Measurements from ENCODE around the gene HOXA11. TPM values are rescaled to one million over a fixed set of nuclear protein-coding genes. Genes with fewer than 3 reads are reported as not detected.

Gene HOXA11
- total RNA-seq, 1 experiment from 2014 or later, result 5.9 TPM

DNA sequence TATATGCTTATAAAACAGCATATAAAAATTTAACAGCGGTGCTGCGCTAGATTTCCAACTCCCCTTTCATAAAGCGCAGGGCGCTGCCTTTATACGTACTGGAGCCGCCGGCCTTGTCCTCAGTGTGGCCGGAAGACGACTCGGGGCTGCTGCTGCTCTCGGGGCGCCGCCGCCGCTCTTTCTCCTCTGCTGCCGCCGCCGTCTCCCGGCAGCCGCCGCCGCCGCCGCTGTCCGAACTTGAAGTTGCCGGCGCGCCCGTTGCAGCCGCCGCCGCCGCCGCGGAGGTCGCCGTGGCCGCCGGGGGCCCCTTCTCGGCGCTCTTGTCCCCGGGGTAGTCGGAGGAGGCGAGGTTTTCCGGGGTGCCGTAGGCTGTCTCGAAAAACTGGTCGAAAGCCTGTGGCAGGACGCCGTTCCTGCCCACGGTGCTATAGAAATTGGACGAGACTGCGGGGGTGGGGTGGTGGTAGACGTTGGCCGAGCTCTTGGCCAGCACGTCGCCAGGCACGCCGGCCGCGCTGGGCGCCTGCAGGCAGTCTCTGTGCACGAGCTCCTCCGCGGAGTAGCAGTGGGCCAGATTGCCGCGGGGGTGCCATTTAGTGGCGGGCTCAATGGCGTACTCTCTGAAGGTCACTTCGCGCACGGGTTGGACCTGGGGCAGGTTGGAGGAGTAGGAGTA is 557 bp downstream of the HOXA11 start:
- DNase-seq (ENCODE audit: low read depth in 1 of 2, low spot score in 2 of 2), result peak; percentile 55 to 70
- Histone ChIP-seq H3K27me3 (replicated peaks) (no peaks in the 10 kb centered on the region), H3K27ac (peak overlapping the region; percentile 85), H3K9me3 (replicated peaks) (no peaks in the 10 kb centered on the region), H3K4me3 (peak overlapping the region; percentile 65), H3K36me3 (peaks cover 14% of the 10 kb centered on the region), H3K4me1 (replicated peaks) (peaks cover 80% of the 10 kb centered on the region)

DNA sequence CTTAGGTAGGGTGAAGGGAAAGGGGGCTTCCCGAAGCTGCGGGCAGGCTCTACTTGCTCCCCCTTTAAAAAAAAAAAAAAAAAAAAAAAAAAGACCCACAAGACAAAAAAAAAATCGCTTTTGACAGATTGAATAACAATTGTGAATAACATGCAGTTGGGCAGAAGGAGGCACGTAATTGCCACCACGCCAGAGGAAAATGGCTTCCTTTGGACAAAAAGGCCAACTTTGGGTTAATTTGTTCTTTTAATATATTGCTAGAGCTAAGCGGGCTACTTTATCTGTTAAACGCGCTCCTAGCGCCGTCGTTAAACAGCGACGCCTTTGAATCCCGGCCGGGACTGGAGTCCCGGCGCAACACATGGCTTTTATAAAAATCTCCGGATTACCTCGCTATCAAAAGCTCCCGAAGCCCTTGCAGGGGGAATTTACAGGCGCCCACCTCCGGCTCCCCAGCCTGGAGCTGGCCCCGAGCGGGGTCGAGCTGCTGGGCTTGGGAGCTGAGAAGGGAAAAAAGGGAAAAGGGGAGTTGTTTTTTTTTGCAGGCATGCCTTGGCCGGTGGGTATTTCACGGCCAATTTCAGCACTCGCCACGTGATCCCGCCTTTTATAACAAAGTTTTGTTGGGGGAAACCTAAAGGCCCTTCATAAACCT is 1.2 kb downstream of the HOXA11 start:
- Histone ChIP-seq H3K4me3 (peak overlapping the region; percentile 65), H3K36me3 (peaks cover 12% of the 10 kb centered on the region), H3K4me1 (replicated peaks) (peaks cover 73% of the 10 kb centered on the region), H3K9me3 (replicated peaks) (no peaks in the 10 kb centered on the region), H3K27me3 (replicated peaks) (no peaks in the 10 kb centered on the region), H3K27ac (peak overlapping the region; percentile 85)
- DNase-seq (ENCODE audit: low read depth in 1 of 2, low spot score in 2 of 2), result peak; percentile 42 to 81

DNA sequence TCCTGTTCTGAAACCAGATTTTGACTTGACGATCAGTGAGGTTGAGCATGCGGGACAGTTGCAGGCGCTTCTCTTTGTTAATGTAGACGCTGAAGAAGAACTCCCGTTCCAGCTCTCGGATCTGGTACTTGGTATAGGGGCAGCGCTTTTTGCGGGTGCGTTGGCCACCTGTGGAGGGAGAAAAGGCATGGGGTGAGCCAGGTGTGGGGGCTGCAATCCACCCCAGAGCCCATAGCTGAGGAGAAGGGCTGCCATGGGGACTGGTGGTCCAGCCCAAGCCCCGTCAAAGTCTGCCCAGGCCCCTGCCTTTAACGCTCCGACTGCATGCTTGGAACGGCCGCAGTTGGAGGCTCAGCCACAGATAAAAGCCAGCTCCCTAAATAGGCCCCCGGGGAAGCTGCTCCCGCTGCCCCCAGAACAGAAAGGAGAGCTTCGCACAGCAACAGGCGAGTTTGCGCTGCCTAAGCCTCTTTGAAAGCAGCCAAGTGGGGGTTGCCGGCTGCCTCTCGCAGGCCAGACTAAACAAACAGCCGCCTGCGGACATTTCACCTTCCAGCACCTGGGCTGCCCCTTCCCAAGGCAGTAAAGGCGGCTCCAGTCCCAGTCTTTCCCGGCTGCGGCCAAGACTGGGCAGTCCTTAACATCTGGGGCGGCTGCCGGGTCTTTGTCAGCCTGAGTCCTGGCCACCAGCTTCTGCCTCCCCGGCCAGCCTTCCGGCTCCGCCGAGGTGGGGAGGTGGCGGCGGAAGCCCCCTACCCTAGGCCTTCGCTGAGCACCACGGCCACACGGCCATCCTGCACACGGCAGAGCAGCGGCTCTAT is 2.0 kb downstream of the HOXA11 start:
- peak overlapping the region; percentile 85 for H3K27ac ChIP-seq
- peak; percentile 50 to 78 for DNase-seq (ENCODE audit: low read depth in 1 of 2, low spot score in 2 of 2)
- no peaks in the 10 kb centered on the region for H3K9me3 ChIP-seq (replicated peaks)
- peaks cover 72% of the 10 kb centered on the region for H3K4me1 ChIP-seq (replicated peaks)
- no peaks in the 10 kb centered on the region for H3K27me3 ChIP-seq (replicated peaks)
- peaks cover 12% of the 10 kb centered on the region for H3K36me3 ChIP-seq
- H3K4me3 ChIP-seq, result peak overlapping the region; percentile 65

DNA sequence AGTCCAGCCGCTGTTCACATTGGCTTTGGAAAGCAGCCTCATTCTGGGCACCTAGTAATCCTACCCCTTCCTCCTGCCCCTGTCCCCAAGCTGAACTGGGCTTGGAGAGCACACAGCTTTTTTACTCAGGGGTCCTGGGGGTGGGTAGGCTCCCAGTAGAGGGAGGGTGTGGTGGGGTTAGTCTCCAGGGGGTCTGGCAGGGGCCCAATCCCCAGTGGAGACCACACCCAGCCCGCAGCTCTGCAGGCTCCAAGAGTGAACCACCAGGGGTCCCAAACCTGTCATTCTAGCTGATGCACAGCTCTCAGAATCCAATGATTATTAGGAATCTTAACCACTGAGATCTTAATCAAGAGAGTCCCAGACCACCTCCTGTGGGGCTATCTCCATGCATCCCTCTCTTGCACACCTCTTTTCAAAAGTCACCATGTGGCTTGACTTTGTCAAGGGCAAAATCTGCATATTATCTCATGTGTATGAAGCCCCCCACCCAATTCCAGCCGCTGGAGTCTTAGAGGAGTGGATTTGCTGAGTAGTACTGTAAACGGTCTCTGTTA is 2.7 kb downstream of the HOXA11 start:
- H3K4me1 ChIP-seq (replicated peaks), result peaks cover 69% of the 10 kb centered on the region
- no peak overlapping the region for H3K27ac ChIP-seq
- peaks cover 12% of the 10 kb centered on the region for H3K36me3 ChIP-seq
- H3K4me3 ChIP-seq, result no peak overlapping the region
- DNase-seq (ENCODE audit: low read depth in 1 of 2, low spot score in 2 of 2), result peak in 1 of 2 experiments; percentile 43
- no peaks in the 10 kb centered on the region for H3K27me3 ChIP-seq (replicated peaks)
- no peaks in the 10 kb centered on the region for H3K9me3 ChIP-seq (replicated peaks)

DNA sequence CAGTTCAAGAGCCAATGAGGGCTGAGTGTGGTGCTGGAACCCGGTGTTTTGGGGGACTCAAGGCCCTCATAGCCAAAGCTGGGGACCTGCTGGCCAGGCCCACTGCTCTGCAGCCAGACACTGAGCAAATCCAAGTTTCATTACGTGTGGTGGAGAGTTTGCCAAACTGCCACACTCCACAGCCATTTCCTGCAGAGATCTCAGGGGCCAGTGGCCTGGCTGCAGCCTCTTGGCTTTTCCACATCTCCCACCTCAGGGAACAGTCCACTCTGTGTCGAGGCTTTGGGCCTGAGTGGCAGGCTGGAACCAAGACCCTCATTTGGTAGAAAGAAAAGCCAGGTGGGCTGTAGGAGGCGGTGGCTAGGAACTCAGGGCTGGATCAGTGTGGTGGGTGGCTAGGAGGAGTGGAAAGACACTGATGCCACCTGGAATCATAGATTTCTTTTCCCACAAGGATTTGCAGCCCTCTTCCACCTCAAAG is 3.2 kb downstream of the HOXA11 start:
- no peak overlapping the region for H3K27ac ChIP-seq

DNA sequence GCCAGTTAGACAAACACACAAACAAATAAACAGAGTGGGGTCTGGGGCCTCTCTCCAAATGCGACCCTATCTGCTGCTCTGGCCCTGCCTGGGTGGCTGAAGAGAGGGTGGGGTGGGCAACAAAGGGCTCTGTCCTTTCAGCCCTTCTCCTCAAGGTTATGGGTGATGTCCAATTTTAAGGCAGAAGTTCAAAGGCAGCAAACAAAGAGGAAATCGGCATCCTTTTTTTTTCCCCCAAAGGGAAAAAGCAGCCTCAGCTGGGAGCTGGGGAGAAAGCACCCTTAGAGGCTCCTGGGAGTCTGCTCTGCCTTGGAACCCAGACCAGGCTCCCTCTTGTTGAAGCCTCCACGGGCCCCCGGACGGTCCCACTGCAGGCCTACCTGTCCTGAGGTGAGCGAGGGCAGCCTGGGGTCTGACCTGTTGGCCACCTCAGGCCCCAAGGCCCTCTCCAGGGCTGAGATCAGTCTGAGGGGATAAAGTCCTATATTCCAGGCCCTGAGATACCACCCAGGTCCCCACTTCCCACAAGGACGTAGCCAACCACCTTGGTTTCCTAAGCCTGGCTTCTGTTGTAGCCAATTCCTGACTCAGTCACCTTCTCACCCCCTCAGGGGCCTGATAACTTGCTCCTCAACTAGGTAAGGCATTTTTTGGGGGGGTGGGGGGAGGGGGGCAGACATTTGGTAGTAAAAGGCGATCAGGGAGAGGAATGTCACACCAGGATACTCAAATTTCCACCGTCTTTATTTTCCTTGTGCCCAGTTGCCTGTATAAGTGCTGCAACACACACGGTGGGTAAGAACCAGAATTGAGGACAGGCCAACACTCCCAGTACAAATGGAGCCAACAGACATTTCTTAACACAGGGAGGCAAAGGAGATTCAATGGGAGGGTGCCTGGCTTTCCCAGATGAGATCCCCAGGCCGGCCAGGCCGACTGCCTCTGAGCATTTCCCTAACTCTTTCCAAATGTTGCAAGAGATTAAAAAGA is 4.3 kb downstream of the HOXA11 start:
- no peaks in the 10 kb centered on the region for H3K27me3 ChIP-seq (replicated peaks)
- peak in 1 of 2 experiments; percentile 71 for DNase-seq (ENCODE audit: low read depth in 1 of 2, low spot score in 2 of 2)
- H3K36me3 ChIP-seq, result peaks cover 20% of the 10 kb centered on the region
- peak overlapping the region; percentile 57 for H3K4me3 ChIP-seq
- H3K4me1 ChIP-seq (replicated peaks), result peaks cover 69% of the 10 kb centered on the region
- H3K9me3 ChIP-seq (replicated peaks), result no peaks in the 10 kb centered on the region
- H3K27ac ChIP-seq, result peak overlapping the region; percentile 93

More for the DNA sequence above, 3.2 kb downstream of the HOXA11 start:
- DNase-seq (ENCODE audit: low read depth in 1 of 2, low spot score in 2 of 2), result peak in 1 of 2 experiments; percentile 30
- H3K36me3 ChIP-seq, result peaks cover 15% of the 10 kb centered on the region
- H3K4me3 ChIP-seq, result no peak overlapping the region
- peaks cover 69% of the 10 kb centered on the region for H3K4me1 ChIP-seq (replicated peaks)
- no peaks in the 10 kb centered on the region for H3K9me3 ChIP-seq (replicated peaks)
- H3K27me3 ChIP-seq (replicated peaks), result no peaks in the 10 kb centered on the region

DNA sequence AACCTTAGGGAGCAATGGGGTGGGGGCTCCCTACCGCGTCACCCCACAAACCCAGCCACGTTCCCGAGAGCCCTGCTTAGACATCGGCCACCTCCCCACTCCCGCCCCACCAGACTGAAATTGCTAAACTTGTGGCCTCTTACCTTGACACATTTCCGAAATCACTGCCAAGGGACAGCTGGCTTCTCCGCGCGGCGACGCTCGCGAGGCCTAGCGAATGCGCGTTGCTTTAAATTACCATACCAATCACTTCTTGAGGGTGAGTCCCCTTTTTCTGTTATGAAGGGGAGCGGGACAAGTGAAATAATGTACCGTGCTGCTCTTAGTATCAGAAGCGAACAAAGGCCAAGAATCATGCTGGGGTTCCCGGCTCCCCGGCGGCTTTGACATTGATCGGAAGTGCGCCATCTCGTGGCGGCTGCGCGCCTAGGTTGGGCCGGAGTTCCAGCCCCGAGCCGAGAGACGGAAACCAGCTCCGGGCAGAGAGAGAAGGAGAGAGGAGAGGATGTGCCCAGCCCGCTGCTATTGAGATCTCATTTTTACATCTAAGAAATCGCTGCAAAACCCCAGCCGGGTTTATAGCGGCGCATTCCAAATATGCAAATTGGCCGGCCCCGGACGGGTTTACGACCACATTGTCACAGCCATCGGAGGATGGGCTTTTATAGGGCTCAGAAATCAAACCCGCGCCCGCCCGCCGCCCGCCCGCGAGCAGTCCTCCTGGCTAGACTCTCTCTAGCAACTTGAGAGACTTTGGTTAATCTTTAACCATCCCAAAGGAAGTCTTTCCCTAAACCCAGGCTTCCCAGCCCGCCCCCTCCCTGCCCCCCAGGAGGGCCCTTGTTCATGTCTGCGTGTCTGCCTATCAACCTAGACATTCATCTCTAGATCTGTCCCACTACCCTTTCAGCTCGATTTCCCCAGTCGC is 5.3 kb downstream of the HOXA11 start:
- Histone ChIP-seq H3K27me3 (replicated peaks) (no peaks in the 10 kb centered on the region), H3K9me3 (replicated peaks) (no peaks in the 10 kb centered on the region), H3K4me3 (peak overlapping the region; percentile 57), H3K36me3 (peaks cover 22% of the 10 kb centered on the region), H3K27ac (peak overlapping the region; percentile 93), H3K4me1 (replicated peaks) (peaks cover 72% of the 10 kb centered on the region)
- DNase-seq (ENCODE audit: low read depth in 1 of 2, low spot score in 2 of 2), result peak; percentile 86 to 94

DNA sequence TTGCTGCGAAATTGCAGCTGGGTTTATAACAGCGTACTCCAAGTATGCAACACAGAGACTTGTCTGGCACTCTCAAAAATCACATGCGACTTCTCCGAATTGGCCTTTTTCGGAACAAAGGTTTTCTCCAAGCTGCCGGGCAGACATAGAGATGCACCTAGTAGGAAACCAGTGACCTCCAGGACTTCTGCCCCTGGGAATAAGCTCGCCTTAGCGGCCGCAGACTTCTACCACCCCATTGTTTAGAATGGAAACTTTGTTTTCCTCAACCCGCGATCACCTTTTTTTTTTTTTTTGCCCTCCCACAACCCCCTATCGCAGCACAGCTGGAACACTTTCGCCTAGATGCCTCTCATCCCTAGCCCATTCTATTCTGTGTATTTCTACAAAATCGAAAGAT is 6.0 kb downstream of the HOXA11 start:
- Histone ChIP-seq H3K27ac (peak overlapping the region; percentile 93), H3K27me3 (replicated peaks) (no peaks in the 10 kb centered on the region), H3K4me1 (replicated peaks) (peaks cover 77% of the 10 kb centered on the region), H3K4me3 (peak overlapping the region; percentile 57), H3K36me3 (peaks cover 19% of the 10 kb centered on the region), H3K9me3 (replicated peaks) (no peaks in the 10 kb centered on the region)
- peak in 1 of 2 experiments; percentile 80 for DNase-seq (ENCODE audit: low read depth in 1 of 2, low spot score in 2 of 2)

DNA sequence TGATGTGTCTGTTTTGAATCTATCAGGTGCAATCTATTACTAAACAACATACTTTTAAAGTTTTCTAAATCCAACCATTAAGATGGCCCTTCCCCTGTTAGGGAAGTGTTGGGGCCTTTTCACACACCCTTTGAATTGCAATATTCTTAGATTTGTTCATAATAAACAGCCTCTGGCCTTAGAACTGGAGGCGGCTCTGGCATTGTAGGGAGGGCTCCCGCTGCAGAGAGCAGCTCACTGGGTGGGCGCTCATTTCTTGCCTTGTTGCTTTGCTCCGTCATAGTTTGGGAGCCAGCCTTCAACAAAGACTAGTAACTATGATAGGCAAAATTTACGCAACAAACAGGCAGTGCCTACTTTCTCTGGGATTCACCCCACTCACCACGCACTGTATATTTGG is 6.7 kb downstream of the HOXA11 start:
- peak in 1 of 2 experiments; percentile 79 for DNase-seq (ENCODE audit: low read depth in 1 of 2, low spot score in 2 of 2)
- H3K4me1 ChIP-seq (replicated peaks), result peaks cover 78% of the 10 kb centered on the region
- H3K27ac ChIP-seq, result peak overlapping the region; percentile 93
- peaks cover 25% of the 10 kb centered on the region for H3K36me3 ChIP-seq
- no peaks in the 10 kb centered on the region for H3K27me3 ChIP-seq (replicated peaks)
- H3K9me3 ChIP-seq (replicated peaks), result no peaks in the 10 kb centered on the region
- H3K4me3 ChIP-seq, result peak overlapping the region; percentile 57

DNA sequence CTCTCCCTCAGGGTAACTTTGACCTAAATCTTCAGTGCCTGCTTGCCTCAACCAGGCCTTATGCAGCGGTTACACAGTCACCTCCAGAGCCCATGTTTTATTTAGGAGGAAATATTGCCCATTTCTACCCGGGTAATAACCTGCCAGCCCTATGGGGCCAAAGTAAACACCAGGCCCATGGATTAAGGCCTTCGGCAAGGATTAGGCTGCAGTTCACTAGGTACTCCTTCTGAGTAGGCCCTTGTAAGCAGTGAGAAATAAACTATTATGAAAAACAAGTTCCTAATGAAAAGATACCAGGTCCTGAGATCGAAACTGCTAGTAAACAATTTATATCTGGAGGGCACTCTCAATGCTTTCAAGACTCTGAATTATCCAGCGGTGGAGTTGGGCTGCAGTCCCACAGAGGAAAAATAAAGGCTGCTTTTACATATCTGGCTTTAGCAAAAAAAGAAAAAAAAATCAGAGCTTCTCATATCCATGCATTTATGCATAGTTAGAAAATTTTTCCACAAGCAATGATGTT is 7.2 kb downstream of the HOXA11 start:
- H3K9me3 ChIP-seq (replicated peaks), result no peaks in the 10 kb centered on the region
- DNase-seq (ENCODE audit: low read depth in 1 of 2, low spot score in 2 of 2), result peak in 1 of 2 experiments; percentile 81
- H3K4me1 ChIP-seq (replicated peaks), result peaks cover 74% of the 10 kb centered on the region
- H3K4me3 ChIP-seq, result peak overlapping the region; percentile 57
- peak overlapping the region; percentile 93 for H3K27ac ChIP-seq
- H3K36me3 ChIP-seq, result peaks cover 28% of the 10 kb centered on the region
- H3K27me3 ChIP-seq (replicated peaks), result no peaks in the 10 kb centered on the region

DNA sequence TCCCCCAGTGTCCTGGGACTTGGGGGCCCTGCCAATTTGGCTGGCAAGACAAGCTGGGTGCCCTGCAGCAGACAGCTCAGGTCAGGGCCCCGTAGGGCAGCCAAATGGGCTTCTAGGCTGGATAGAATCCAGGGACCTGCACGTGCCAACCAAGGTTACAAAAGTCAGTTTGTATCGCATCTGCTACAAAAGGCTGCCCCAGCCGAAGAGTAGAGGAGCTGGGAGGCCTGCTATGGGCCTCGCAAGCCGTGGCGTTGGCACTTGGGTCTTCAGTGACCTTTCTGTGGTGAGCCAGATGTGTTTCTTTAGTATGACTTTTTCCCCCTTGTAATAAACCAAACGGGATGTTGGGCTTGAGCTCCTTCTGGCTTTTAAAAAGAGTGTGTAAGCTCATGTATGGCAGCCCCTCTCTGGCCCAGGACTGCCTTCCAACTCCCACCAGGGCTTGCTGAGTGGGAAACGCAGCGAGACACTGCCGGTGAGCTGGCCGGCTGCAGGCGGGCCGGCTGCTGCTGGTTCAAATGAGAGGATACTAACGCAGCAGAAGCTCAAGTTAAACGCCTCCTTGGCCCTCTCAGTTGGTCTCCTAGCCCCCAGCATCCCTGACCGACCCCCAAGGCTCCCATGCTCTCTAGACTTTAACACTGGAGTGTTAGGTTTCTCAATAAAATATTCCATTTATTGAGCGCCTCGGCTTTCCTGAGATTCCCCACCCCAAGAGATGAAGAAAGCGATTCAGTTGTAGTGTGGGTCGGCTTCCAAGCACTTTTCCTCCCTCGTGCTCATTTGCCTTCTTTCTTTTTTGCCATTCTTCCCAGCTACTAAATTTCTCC is 7.9 kb downstream of the HOXA11 start:
- Histone ChIP-seq H3K4me1 (replicated peaks) (peaks cover 73% of the 10 kb centered on the region), H3K4me3 (peak overlapping the region; percentile 57), H3K36me3 (peaks cover 26% of the 10 kb centered on the region), H3K27ac (peak overlapping the region; percentile 93), H3K9me3 (replicated peaks) (no peaks in the 10 kb centered on the region), H3K27me3 (replicated peaks) (no peaks in the 10 kb centered on the region)
- peak in 1 of 2 experiments; percentile 88 for DNase-seq (ENCODE audit: low read depth in 1 of 2, low spot score in 2 of 2)

Data from SJSA1 (cell line).